HG02610 (cell line): ENCODE data around the gene PIGL.
"Not testable (repeated sequence)": the region's sequence is repeated elsewhere in the genome, so short reads cannot be mapped to it uniquely, and the experiment has no call there.

Source experiments
- ATAC-seq: cut with Tn5 transposase; IDR thresholded peaks from one replicate; pipeline ENCODE4 v1.9.1; 2021; ENCODE audit warnings: mild to moderate bottlenecking, moderate library complexity; ENCODE audit not compliant: unreplicated experiment

PIGL gene

DNA sequence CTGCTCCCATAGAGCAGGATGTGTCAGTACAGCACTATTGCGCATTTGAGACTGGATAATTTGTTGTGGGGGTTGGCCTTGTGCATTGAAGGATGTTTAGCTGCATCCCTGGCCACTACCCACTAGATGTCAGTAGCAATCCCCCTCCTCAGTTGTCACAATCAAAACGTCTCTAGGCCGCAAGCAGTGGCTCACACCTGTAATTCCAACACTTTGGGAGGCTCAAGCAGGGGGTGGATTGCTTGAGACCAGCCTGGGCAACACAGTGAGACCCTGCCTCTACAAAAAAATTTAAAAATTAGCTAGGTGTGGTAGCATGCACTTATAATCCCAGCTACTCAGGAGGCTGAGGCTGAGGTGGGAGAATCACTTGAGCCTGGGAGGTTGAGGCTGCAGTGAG lies 87.8 kb downstream of the PIGL start:
- ATAC-seq: no peak

DNA sequence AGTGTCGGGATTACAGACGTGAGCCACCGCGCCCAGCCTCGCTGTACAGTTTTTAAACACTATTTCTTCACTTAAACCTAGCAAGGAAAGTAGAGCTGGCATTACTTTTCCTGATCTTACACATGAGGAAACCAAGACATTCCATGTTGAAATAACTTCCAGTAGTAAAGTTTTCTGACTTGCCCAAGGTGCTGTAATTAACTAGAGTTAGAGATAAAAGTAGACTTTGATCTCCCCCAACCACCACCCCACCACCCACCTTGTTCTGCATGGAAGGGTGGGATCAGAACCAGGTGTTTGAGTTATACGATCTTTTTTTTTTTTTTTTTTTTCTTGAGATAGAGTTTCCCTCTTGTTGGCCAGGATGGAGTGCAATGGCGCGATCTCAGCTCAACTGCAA lies 89.2 kb downstream of the PIGL start:
- no peak for ATAC-seq

DNA sequence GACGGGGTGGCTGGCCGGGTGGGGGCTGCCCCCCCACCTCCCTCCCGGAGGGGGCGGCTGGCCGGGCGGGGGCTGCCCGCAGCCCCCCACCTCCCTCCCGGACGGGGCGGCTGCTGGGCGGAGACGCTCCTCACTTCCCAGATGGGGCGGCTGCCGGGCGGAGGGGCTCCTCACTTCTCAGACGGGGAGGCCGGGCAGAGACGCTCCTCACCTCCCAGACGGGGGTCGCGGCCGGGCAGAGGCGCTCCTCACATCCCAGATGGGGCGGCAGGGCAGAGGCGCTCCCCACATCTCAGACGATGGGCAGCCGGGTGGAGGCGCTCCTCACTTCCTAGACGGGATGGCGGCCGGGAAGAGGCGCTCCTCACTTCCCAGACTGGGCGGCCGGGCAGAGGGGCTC lies 95.1 kb downstream of the PIGL start:
- not testable (repeated sequence) for ATAC-seq

DNA sequence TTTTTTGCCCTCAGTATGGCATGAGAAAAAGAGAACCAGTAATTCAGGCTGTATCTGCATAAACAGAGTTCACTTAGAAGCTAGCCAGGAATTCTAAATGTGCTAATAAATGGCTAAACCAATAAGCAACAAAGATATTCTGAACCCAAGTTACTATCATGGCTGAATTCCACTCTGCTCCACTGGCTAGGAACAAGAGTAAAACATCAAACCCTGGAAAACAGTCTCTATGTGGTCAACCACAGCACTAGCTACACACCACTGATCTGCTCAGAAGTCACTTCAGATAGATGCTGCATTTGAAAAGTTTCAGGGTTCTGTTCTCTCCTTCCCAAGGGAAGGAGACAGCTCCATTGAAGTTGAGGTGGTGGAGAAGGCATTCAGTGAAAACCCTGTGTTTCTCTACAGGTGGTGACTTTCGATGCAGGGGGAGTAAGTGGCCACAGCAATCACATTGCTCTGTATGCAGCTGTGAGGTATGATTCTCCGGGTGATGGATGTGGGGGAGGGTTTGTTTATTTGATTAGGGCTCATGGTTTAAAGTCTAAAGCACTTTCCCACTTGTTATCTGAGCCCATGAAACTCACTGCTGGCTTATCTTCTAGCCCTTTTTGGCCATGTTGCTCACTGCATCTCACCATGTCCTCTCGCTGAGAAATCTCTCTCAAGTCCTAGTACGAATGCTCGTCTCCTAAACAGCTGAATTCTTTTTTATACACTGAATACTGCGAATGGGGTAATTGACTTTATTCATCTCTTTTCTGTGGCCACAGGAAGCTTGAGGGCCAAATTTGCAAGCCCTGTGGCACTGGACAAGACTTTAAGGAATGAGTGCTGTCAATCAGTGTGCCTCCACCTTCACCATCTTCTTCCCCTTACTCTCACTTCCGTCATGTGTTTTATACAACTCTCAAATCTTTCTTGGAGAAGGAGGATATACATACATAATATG lies 96.4 kb downstream of the PIGL start:
- ATAC-seq: no peak

DNA sequence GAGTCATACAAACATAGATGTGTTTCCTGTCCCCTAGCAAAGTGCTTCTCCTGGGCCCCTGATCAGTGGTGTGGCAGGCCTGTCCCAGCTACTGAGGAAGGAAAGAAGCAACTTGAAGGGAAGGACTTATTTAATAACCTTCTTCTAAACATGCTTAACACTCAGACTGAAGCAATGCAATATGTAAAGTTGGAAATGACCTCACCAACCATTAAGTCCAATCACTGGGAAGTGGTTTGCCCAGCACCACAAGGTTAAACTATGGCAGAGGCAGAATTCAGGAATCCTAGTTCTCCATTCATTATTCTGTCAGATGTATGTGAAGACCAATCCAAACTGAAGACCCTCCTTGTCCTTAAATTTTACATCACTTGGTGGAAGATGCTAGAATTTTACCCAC lies 97.2 kb downstream of the PIGL start:
- no peak for ATAC-seq

DNA sequence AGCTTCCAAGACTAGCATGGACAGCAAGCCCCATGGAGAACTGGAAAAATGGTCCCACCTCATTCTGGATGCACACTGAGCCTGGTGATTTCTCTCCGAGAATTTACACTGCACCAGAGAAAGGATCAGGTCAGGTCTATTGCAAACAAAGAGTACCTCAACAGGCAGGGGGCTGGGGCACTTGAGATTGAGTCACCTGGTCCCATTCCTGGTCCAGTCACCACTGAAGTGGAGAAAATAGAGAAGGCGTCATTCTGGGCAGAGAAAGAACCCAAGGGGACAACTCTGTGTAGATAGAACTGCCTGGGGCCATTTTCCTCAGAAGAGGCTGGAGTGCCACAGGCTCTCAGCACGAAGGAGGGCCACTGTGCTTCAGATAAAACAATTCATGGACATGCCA lies 97.8 kb downstream of the PIGL start:
- ATAC-seq: no peak

DNA sequence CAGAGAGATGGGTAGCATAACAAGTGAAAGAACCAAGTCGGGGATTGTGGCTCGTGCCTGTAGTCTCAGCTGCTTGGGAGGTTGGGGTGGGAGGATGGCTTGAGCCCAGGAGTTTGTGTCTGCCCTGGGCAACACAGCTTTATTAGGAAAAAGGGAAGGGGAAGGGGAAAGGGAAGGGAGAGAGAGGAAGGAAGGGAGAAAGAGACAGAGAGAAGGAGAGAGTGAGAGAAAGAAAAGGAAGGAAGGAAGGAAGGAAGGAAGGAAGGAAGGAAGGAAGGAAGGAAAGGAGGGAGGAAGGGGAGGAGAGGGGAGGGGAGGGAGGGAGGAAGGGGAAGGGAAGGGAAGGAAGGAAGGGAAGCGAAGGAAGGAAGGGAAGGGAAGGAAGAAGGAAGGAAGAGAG lies 103.0 kb downstream of the PIGL start:
- ATAC-seq: no peak

DNA sequence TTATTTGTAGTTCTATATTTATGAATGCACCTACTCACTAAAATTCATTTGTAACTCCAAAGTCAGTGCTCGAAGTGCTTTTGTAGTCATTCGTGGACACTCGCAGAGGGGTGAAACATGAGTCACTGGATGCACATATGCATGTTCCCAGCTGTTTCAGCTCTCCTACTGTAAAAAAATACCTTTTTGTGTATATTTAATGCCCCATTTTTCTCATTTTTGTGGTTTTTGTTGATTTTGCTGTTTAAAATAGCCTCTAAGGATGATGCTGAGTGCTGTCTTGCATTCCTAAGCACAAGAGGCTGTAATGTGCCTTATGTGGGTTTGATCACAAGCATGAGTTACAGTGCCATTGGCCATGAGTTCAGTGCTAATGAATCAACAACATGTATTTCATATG lies 105.6 kb downstream of the PIGL start:
- ATAC-seq: no peak

DNA sequence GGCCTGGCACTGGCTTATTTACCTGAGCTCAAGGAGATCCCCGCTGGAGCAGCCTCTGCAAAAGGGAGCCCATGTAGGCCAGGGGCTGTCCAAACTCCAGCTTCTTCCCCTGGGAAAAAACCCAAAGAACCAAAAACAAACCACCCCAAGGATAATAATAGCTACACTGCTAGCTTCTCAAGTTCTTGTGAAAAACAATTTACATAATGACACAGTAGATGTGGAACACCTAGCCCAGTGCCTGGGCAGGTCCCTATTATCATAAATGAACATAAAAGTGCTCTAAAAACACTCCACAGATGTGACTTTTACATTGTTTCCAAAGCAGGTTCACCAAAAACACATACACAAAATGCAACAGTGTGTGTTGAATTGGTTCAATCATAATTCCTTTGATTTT lies 109.0 kb downstream of the PIGL start:
- ATAC-seq: peak; percentile 59

DNA sequence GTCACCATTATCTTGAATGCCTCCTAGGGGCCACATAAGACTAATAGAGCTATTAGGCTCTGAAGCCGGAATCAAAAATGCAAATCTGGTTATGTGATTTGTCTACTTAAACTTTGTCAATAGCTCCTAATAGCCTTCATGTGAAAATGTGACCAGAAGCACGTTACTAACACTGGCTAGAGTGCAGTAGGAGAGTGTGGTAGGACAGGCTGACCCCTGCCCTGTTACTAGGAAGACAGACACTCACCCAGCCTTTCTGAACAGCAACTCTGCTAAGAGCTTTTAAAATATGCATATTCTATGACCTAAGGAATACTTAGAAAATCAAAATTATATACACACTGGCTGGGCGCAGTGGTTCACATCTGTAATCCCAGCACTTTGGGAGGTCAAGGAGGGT lies 110.0 kb downstream of the PIGL start:
- ATAC-seq: no peak

DNA sequence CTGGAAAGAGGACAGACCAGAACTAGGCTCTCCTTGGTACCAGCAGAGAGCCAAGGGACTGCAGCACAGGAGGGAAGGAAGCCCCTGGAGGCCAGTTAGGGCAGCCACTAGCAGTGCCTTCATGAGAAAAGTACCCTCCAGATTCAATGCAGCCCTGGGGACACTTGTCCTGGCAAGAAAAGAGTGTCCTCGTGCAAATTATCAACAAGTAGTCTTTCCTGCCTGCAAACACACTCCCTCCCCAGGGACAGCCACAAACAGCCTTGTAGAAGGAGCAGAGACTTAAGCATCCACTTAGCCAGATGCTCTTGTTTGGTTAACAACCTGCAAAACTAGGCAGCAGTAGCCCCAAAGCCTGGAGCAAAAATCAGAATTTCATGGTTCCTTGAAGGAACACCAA lies 112.0 kb downstream of the PIGL start:
- ATAC-seq: no peak

DNA sequence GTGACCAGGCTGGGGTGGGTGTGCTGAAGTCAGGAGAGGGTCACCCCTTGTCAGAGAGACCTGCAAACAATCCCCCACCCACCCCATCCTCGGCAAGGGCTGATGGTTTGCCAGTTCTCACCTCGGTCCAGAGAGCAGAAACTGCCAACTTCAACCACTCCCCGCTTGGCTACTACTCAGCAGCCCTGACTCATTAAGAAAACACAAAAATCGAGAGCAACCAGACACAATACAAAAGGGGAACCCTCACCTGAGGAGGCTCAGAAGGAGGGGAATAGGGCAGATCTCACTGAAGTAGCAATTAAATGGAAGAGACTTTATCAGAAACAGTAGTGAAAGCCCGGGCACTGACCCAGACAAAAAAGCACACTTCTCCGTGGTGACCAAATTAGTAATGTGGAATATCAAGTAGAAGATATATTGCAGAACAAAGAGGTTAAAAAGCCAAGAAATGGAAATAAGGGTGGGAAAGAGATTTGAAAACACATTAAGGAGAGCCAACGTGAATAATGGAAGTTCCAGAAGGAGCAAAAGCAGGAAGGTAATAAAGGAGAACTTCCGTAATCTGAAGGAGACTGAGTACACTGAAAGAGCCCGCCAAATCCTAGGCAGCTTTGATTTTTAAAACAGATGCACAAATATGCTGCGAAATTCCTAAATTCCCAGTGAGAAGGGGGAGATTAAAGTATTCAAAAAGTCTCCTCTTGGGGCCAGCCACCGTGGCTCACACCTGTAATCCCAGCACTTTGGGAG lies 112.7 kb downstream of the PIGL start:
- no peak for ATAC-seq

DNA sequence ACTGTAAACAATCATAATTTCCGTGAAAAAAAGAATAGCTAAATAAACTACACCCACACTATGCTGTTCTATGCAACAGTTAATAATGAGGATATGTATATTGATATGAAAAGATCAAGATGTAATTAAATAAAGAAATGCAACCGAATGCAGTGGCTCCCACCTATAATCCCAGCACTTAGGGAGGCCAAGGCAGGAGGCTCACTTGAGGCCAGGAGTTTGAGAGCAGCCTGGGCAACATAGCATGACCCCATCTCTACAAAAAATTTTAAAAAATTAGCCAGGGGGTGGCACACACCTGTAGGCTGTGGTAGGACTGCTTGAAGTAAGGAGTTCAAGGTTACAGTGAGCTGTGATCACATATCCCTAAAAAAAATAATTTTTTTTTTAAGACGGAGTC lies 121.4 kb downstream of the PIGL start:
- ATAC-seq: no peak

DNA sequence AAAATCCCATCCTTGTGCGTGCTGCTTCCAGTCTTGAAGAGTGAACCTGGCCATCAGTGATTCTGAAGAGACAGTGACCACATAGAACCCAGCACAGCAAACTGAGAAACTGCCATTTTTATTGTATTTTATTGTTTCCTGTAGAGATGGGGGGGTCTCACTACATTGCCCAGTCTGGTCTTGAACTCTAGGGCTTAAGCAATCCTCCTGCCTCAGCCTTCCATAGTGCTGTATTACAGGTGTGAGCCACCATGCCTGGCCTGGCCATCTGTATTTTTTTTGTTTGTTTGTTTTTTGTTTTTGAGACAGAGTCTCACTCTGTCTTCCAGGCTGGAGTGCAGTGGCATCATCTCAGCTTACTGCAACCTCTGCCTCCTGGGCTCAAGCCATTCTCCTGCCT lies 122.4 kb downstream of the PIGL start:
- ATAC-seq: no peak

DNA sequence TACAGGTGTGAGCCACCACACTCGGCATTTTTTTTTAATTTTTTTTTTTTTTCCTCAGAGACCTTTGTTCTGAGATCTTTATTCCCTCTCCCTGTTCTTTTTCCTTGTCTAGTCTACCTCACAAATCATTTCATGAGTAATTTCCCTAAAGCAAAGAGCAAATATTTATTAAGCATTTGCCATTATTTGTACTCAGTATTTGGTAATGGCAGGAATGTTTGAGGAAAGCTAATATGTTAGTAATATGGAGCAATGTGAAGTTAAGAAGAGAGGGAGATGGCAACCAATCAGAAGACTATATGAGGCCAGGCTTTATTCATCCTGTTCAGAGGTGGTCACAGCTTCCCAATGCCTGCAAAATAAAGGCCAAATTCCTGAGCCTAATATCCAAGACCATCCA lies 122.9 kb downstream of the PIGL start:
- ATAC-seq: no peak

DNA sequence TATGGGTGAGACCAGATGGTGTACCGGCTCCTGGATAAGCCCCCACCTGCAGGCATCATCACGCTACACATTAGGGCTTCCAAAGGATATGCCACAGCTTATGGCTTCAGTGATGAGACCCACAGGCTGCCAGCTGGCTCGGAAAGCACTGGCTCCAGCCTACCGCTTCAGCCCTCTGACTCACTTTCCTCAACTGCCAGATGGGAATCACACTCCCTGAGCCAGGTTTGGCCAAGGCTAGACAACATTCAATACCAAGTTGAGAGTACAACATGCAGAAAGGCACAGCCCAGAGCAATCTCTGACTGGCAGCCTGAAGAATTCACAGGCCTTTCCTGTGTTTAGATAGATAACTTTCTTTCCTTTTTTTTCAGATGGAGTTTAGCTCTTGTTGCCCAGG lies 126.0 kb downstream of the PIGL start:
- ATAC-seq: no peak

DNA sequence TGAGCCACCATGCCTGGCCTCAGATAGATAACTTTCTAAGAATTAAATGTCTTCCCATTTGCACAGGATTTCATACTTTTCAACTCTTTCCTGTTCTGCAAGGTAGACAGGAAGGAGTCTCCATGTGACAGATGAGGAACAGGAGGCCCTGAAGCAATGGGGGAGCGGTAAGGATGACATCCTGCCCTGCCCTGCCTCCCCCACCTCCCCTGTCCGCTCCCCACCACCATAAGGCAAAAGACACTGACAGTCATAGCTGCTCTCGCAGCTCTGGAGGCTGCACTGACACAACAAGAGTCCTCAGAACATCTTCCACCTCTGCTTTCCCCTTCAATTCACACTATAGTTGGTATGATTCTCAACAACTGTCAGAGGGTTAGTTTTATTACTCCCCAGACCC lies 126.6 kb downstream of the PIGL start:
- no peak for ATAC-seq

DNA sequence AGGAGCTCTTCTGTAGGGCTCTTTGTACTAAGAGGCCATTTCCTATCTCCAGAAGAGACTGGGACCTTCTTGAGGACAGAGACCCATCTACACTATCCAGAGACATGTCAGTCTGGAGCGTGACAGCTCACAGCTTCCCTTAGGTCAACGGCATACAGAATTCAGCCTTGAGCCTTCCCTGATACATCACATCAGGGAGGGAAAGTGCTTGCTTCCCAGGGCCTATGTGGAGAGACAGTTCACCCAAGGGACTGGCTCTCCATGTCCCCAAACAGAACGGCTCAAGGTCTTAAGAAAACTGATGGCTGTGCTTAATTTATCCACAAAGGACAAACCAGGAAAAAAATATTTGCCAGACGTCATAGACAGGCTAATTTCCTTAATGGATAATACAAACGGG lies 128.6 kb downstream of the PIGL start:
- ATAC-seq: no peak

DNA sequence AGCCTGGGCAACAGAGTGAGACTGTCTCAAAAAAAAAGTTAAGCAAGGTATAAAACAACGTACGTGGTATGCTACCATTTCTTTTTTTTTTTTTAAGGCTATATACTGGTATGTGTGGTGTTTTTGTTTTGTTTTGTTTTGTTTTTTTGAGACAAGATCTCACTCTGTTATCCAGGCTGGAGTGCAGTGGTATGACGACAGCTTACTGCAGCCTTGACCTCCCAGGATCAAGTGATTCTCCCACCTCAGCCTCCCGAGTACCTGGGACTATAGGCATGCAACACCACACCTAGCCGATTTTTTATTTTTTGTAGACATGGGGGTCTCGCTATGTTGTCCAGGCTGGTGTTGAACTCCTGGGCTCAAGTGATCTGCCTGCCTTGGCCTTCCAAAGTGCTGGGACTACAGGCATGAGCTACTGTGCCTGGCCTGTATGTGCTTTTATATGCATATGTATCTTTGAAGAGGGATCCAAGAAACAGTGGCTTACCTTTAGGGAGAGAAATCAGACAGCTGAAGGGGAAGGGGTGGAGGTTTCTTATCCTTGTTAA lies 129.8 kb downstream of the PIGL start:
- no peak for ATAC-seq

DNA sequence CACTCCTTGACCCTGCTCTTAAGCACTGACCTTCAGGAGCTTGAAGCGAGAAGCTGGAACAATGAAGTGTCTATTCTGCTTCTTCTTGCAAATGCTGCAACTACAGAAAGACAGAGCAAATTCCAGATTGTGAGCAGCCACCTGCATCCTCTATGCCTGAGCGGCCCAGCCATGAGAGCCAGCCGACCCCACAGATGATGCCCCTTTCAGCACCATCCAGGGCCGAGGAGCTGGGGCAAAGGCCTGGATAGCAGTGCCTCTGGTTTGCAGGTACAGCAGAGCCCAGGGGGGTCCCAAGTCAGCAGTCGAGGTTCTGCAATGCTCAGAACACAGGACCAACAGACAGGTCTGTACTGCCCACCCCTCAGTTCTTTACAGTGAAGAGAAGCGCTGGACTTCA lies 131.6 kb downstream of the PIGL start:
- no peak for ATAC-seq

DNA sequence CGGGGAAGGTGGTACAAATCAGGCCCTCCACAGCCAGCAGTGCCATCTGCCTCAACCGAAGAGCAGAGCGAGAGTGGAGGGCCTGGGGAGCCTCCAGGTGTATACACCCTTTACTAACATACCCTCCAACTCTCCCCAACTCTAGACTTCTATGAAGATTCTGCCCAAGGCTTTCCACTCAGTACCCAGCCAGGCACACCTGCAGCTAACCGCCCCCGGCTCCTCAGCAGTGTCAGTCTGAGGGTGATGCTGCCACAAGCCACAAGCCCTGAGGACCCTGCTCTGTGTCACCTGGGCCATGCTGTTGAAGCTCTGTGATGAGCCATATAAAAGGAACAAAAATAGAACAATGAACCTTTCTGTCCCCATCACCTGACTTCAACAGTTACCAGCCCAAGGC lies 132.4 kb downstream of the PIGL start:
- ATAC-seq: no peak

DNA sequence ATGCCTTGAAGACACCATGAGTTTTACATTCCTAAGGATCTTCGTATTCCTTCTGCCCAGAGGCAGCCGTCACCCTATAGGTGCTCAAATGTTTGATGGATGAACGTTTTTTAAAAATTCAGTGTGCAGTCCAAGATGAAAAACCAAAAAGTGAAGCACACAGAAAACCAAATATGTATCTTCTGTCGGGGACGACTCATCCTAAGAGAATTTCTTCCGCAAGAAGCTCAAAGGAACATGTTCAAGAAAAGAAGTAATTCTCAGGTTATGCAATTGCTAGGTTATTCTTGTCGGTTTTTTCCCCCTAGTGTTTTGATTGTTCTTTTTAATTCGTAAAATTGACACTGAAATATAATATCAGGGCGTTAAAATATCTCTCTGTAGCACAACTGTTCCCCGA lies 134.8 kb downstream of the PIGL start:
- ATAC-seq: no peak
